ENCODE measurements around the gene PDZD4. TPM values are rescaled to one million over a fixed set of nuclear protein-coding genes. Genes with fewer than 3 reads are reported as not detected.

Gene PDZD4
- polyA plus RNA-seq, 3 donors, result 0.11 TPM; not detected in 2

GRCh38 chrX:153825042-153825441 is 5.3 kb downstream of the PDZD4 start:
- Histone ChIP-seq H3K4me3 (replicated peaks in 1 of 3; ENCODE audit: low read depth in 2 of 3, low read length in 3 of 3) (no peak overlapping the region), H3K9ac (ENCODE audit: insufficient read depth, low read length, poor library complexity, severe bottlenecking) (no peak overlapping the region), H3K27ac (ENCODE audit: low read depth in 1 of 2, low read length in 2 of 2) (no peak overlapping the region), H3K79me2 (ENCODE audit: insufficient read depth, low read length) (no peaks in the 10 kb centered on the region), H3K4me1 (ENCODE audit: control insufficient read depth in 1 of 2, insufficient read depth in 2 of 2, low read length in 2 of 2) (no peaks in the 10 kb centered on the region), H3K9me3 (replicated peaks in 1 of 2; ENCODE audit: control insufficient read depth in 1 of 2, insufficient read depth in 1 of 2, low read length in 2 of 2) (peaks cover 0 to 9% of the 10 kb centered on the region in 2 donors), H3K27me3 (ENCODE audit: control insufficient read depth in 2 of 2, insufficient read depth in 2 of 2, low read length in 2 of 2) (peaks cover 42 to 72% of the 10 kb centered on the region in 2 donors), H3K4me2 (replicated peaks; ENCODE audit: extremely low read depth, low read length, poor library complexity, severe bottlenecking) (no peak overlapping the region), H4K20me1 (ENCODE audit: insufficient read depth, low read length) (no peaks in the 10 kb centered on the region), H2AFZ (ENCODE audit: insufficient read depth, low read depth, low read length, poor library complexity, severe bottlenecking) (no peak overlapping the region), H3K36me3 (replicated peaks in 1 of 2; ENCODE audit: control insufficient read depth in 1 of 2, insufficient read depth in 2 of 2, low read length in 2 of 2) (no peaks in the 10 kb centered on the region)
- peaks cover 43 to 87% (median 85%) of the 10 kb centered on the region in 3 donors for H3K27me3 Mint-ChIP-seq (ENCODE audit: low read depth in 3 of 3)
- H3K9me3 Mint-ChIP-seq, result peaks cover 0 to 10% (median 6%) of the 10 kb centered on the region in 7 donors
- peaks cover 1% of the 10 kb centered on the region for H3K4me1 Mint-ChIP-seq
- H3K27ac Mint-ChIP-seq, result no peak overlapping the region
- no peak for DNase-seq
- 88% methylated on average over 4 of the region's 8 CpGs for WGBS (ENCODE audit: insufficient coverage)
- no peaks in the 10 kb centered on the region for H3K36me3 Mint-ChIP-seq
- intact Hi-C loops (cut with micrococcal nuclease), result no loop called here
- H3K4me3 Mint-ChIP-seq, result no peak overlapping the region
- TF ChIP-seq CTCF (IDR thresholded peaks at IDR 0.05), result no peak

GRCh38 chrX:153824348-153824747 is 6.0 kb downstream of the PDZD4 start:
- no peak overlapping the region for H3K27ac Mint-ChIP-seq
- intact Hi-C loops (cut with micrococcal nuclease), result no loop called here
- H3K4me1 Mint-ChIP-seq, result peaks cover 3% of the 10 kb centered on the region
- peak overlapping the region in 1 of 2 donors; percentile 26 for H3K4me3 Mint-ChIP-seq
- TF ChIP-seq CTCF (IDR thresholded peaks at IDR 0.05), result no peak
- peaks cover under 1 to 2% of the 10 kb centered on the region in 2 donors for H3K4me1 ChIP-seq (ENCODE audit: control insufficient read depth in 1 of 2, insufficient read depth in 2 of 2, low read length in 2 of 2)
- H3K27me3 ChIP-seq (ENCODE audit: control insufficient read depth in 2 of 2, insufficient read depth in 2 of 2, low read length in 2 of 2), result peaks cover 44 to 72% of the 10 kb centered on the region in 2 donors
- peaks cover 46 to 87% (median 87%) of the 10 kb centered on the region in 3 donors for H3K27me3 Mint-ChIP-seq (ENCODE audit: low read depth in 3 of 3)
- no peaks in the 10 kb centered on the region for H3K36me3 Mint-ChIP-seq
- no peak overlapping the region for H3K4me3 ChIP-seq (replicated peaks in 1 of 3; ENCODE audit: low read depth in 2 of 3, low read length in 3 of 3)
- DNase-seq, result no peak
- H3K36me3 ChIP-seq (replicated peaks in 1 of 2; ENCODE audit: control insufficient read depth in 1 of 2, insufficient read depth in 2 of 2, low read length in 2 of 2), result no peaks in the 10 kb centered on the region
- H3K27ac ChIP-seq (ENCODE audit: low read depth in 1 of 2, low read length in 2 of 2), result no peak overlapping the region
- H3K9me3 ChIP-seq (replicated peaks in 1 of 2; ENCODE audit: control insufficient read depth in 1 of 2, insufficient read depth in 1 of 2, low read length in 2 of 2), result peaks cover 0 to 12% of the 10 kb centered on the region in 2 donors
- 80% methylated on average over 1 of the region's 10 CpGs for WGBS (ENCODE audit: insufficient coverage)
- no peak overlapping the region for H3K4me2 ChIP-seq (replicated peaks; ENCODE audit: extremely low read depth, low read length, poor library complexity, severe bottlenecking)
- H3K9ac ChIP-seq (ENCODE audit: insufficient read depth, low read length, poor library complexity, severe bottlenecking), result no peak overlapping the region
- H2AFZ ChIP-seq (ENCODE audit: insufficient read depth, low read depth, low read length, poor library complexity, severe bottlenecking), result no peak overlapping the region
- H3K79me2 ChIP-seq (ENCODE audit: insufficient read depth, low read length), result no peaks in the 10 kb centered on the region
- H4K20me1 ChIP-seq (ENCODE audit: insufficient read depth, low read length), result no peaks in the 10 kb centered on the region
- H3K9me3 Mint-ChIP-seq, result peaks cover 0 to 13% (median 8%) of the 10 kb centered on the region in 7 donors
